K562 (cell line): Measurements from ENCODE around the gene DNAJB11. TPM values are rescaled to one million over a fixed set of nuclear protein-coding genes. Genes with fewer than 3 reads are reported as not detected.
A peak's percentile ranks its signal among the peaks of the same experiment; 100 is the strongest.

ENCODE experiments used
- ATAC-seq: fragments of 200-7000 bp; cut with Tn5 transposase; 3 replicates; pipeline ENCODE4 v1.9.1; 2020; ENCODE audit warnings: moderate library complexity
- BruUV-seq: library from RNA; stranded (reverse); fragments of 400-500 nt; replicated peaks from 2 replicates; lab custom pipeline; 2021; lab: Mats Ljungman, UMichigan
- CTCF ChIA-PET: fragments of 300-600 bp; formaldehyde crosslinking; extraction: SDS; loops from one replicate; lab custom pipeline; 2021; ENCODE audit warnings: low intra/inter-chr PET ratio; lab: Yijun Ruan, JAX
- POLR2A ChIA-PET: fragments of 300-600, 350-650 bp; sonication (Branson Sonifier 250); formaldehyde crosslinking; extraction: SDS; loops from one replicate; lab custom pipeline; 2021; ENCODE audit warnings: antibody characterized with exemption, inconsistent platforms; lab: Yijun Ruan, JAX
- DNase-seq, 4 experiments: peaks; one replicate each; pipeline versions ENCODE4 v3.0.0 to v3.0.0-alpha.2; 2011 to 2018; ENCODE audit warnings: low spot score in 3 of 4, mixed read lengths in 3 of 4; ENCODE audit errors: extremely low read depth in 1 of 4
- FAIRE-seq: peaks from 2 replicates; lab custom pipeline; 2011; peaks lifted over from hg19 to GRCh38; lab: Jason Lieb, UNC
- H2AFZ ChIP-seq: 2 replicates; pipeline ENCODE4 v1.6.0; 2011; ENCODE audit warnings: low read depth, low read length, control low read depth, inconsistent platforms
- H3K27ac ChIP-seq: fragments of 200-600 bp; 3 replicates; pipeline ENCODE4 v1.8.0; 2011; ENCODE audit warnings: low read depth, mild to moderate bottlenecking, control low read depth, inconsistent platforms, low read length, moderate library complexity, mixed read lengths; ENCODE audit errors: extremely low read depth
- H3K27me3 ChIP-seq, 2 experiments: fragments of 300-600 bp in 1 of 2; 2 replicates in 1 of 2; 3 replicates in 1 of 2; pipeline versions ENCODE4 v1.6.0 to v1.8.0; 2011; ENCODE audit warnings: inconsistent platforms in 2 of 2, low read length in 2 of 2, mild to moderate bottlenecking in 1 of 2, mixed read lengths in 1 of 2, moderate library complexity in 1 of 2; ENCODE audit not compliant: control insufficient read depth in 2 of 2, insufficient read depth in 2 of 2
- H3K36me3 ChIP-seq: fragments of 300-600 bp; 3 replicates; pipeline ENCODE4 v1.8.0; 2011; ENCODE audit warnings: mild to moderate bottlenecking, low read length, inconsistent platforms; ENCODE audit not compliant: control insufficient read depth, insufficient read depth
- H3K4me1 ChIP-seq, 2 experiments: fragments of 200-600 bp in 1 of 2; replicated peaks in 1 of 2; 2 replicates in 1 of 2; 3 replicates in 1 of 2; pipeline versions ENCODE4 v1.5.1 to v1.8.0; 2011; ENCODE audit warnings: inconsistent platforms in 2 of 2, low read length in 2 of 2, mild to moderate bottlenecking in 1 of 2, mixed read lengths in 1 of 2, moderate library complexity in 1 of 2; ENCODE audit not compliant: control insufficient read depth in 2 of 2, insufficient read depth in 2 of 2
- H3K4me2 ChIP-seq: 2 replicates; pipeline ENCODE4 v1.6.1; 2011; ENCODE audit warnings: low read length, control low read depth, inconsistent platforms, mixed read lengths; ENCODE audit not compliant: insufficient read depth
- H3K4me3 ChIP-seq: fragments of 200-600 bp; sonication (generic), shearing (Covaris generic); 2 replicates; pipeline ENCODE4 v1.5.1; 2016; ENCODE audit warnings: control low read depth, inconsistent platforms
- H3K79me2 ChIP-seq: fragments of 200-600 bp; 3 replicates; pipeline ENCODE4 v1.8.0; 2011; ENCODE audit warnings: low read length, inconsistent platforms; ENCODE audit not compliant: control insufficient read depth, insufficient read depth
- H3K9ac ChIP-seq, 2 experiments: 2 replicates each; pipeline versions ENCODE4 v1.6.0 to v1.6.1; 2011; ENCODE audit warnings: low read depth in 2 of 2, low read length in 2 of 2, control low read depth in 1 of 2, inconsistent platforms in 1 of 2, mild to moderate bottlenecking in 1 of 2, mixed read lengths in 1 of 2; ENCODE audit not compliant: insufficient read depth in 1 of 2
- H3K9me1 ChIP-seq: one replicate; pipeline ENCODE4 v1.6.0; 2011; ENCODE audit warnings: inconsistent platforms, mild to moderate bottlenecking, low read length, moderate library complexity; ENCODE audit not compliant: control insufficient read depth, insufficient read depth
- H3K9me3 ChIP-seq: replicated peaks from 2 replicates; pipeline ENCODE4 v1.5.1; 2011; ENCODE audit warnings: low read depth, low read length, inconsistent platforms; ENCODE audit not compliant: control insufficient read depth, insufficient read depth
- H4K20me1 ChIP-seq: replicated peaks from 2 replicates; pipeline ENCODE4 v1.6.1; 2011; ENCODE audit warnings: low read length, inconsistent platforms, mixed read lengths; ENCODE audit not compliant: control insufficient read depth, insufficient read depth
- BDP1 ChIP-seq: IDR thresholded peaks from 3 replicates; pipeline ENCODE4 v1.6.1; 2011; ENCODE audit not compliant: insufficient read length, insufficient read depth
- CBX1 ChIP-seq: sonication (generic); IDR thresholded peaks from 2 replicates; pipeline ENCODE4 v1.6.1; 2016; ENCODE audit warnings: antibody characterized with exemption, low read depth, mild to moderate bottlenecking
- ETV1 ChIP-seq: fragments of 450-650 bp; conservative IDR thresholded peaks from 2 replicates; pipeline ENCODE4 v1.6.1; 2016; ENCODE audit warnings: missing genetic modification characterization, control low read depth, low read depth, missing compliant biosample characterization
- HNRNPL ChIP-seq: fragments of 200-400 bp; formaldehyde crosslinking; IDR thresholded peaks from 2 replicates; pipeline ENCODE4 v1.6.1; 2017; ENCODE audit warnings: low read depth, mild to moderate bottlenecking, low read length
- NR2C2 ChIP-seq, 2 experiments: fragments of 200-800 bp in 1 of 2; sonication (Bioruptor generic) in 1 of 2; sonication (generic) in 1 of 2; formaldehyde crosslinking in 1 of 2; IDR thresholded peaks; 2 replicates each; pipeline versions ENCODE4 v1.6.1 to v1.8.0; 2016 to 2022; ENCODE audit warnings: mild to moderate bottlenecking in 1 of 2, missing compliant biosample characterization in 1 of 2, missing genetic modification characterization in 1 of 2, missing genetic modification reagents in 1 of 2
- RB1 ChIP-seq: fragments of 450-650 bp; IDR thresholded peaks from 2 replicates; pipeline ENCODE4 v1.6.1; 2017; ENCODE audit warnings: low read depth, mild to moderate bottlenecking
- SMARCA5 ChIP-seq: fragments of 450-650 bp; IDR thresholded peaks from 2 replicates; pipeline ENCODE4 v1.6.1; 2016
- THAP7 ChIP-seq: fragments of 250-450 bp; sonication (Bioruptor Pico); IDR thresholded peaks from 2 replicates; pipeline ENCODE4 v1.5.0; 2021
- ZBTB8A ChIP-seq: fragments of 450-650 bp; IDR thresholded peaks from 2 replicates; pipeline ENCODE4 v1.6.1; 2018; ENCODE audit warnings: mild to moderate bottlenecking, moderate library complexity; ENCODE audit not compliant: partially characterized antibody
- ZNF224 ChIP-seq: sonication (generic); formaldehyde crosslinking; IDR thresholded peaks from 2 replicates; pipeline ENCODE4 v1.8.0; 2022; ENCODE audit warnings: mild to moderate bottlenecking, missing genetic modification reagents
- ZNF41 ChIP-seq: fragments of 250-450 bp; sonication (Bioruptor Pico); conservative IDR thresholded peaks from 2 replicates; pipeline ENCODE4 v1.4.0; 2020; ENCODE audit warnings: mild to moderate bottlenecking
- ZNF518B ChIP-seq: fragments of 250-450 bp; sonication (Bioruptor Pico); IDR thresholded peaks from 2 replicates; pipeline ENCODE4 v1.5.0; 2021; ENCODE audit warnings: mild to moderate bottlenecking, moderate library complexity
- ZNF780A ChIP-seq: fragments of 250-450 bp; sonication (Bioruptor Pico); IDR thresholded peaks from 2 replicates; pipeline ENCODE4 v1.5.0; 2021; ENCODE audit warnings: mild to moderate bottlenecking
- WGBS: fragments of 100-300 bp; shearing (Covaris generic); methylation state at CpG from one replicate; pipeline ENCODE4 v1.1.6; 2016; ENCODE audit warnings: low coverage, mixed read lengths; ENCODE audit not compliant: insufficient coverage; ENCODE audit errors: missing lambda C conversion rate; 5-methylcytosine and 5-hydroxymethylcytosine counted together
- in situ Hi-C: fragments of 300-500 bp; cut with MboI; formaldehyde crosslinking; loops from 4 replicates; pipeline ENCODE4 v1.15.0; 2018; ENCODE audit warnings: inconsistent platforms, mixed read lengths
- intact Hi-C: fragments of 100-400 bp; cut with micrococcal nuclease; formaldehyde crosslinking; loops from 2 replicates; pipeline ENCODE4 v1.14.2; 2022
- polyA plus RNA-seq, 8 experiments: library from polyadenylated mRNA; depleted of rRNA in 4 of 8; stranded (reverse) in 5 of 8; unstranded in 3 of 8; fragments of >200 nt; fragmentation: Nextera tagmentation in 2 of 8; fragmentation: Illumina TruSeq in 1 of 8; extraction: Ambion mirVana in 2 of 8; extraction: Trizol in 1 of 8; gene quantifications; 2 replicates each; pipeline versions ENCODE4 v1.2.1 to v1.2.3, GENCODE V29; 2011 to 2014; ENCODE audit warnings: inconsistent platforms in 1 of 8, missing spikeins in 1 of 8
- total RNA-seq, 7 experiments: library from RNA; depleted of rRNA in 6 of 7; stranded (reverse); fragments of >200 nt in 6 of 7; fragmentation: Illumina TruSeq in 2 of 7; extraction: Trizol in 2 of 7; gene quantifications; 2 replicates each; pipeline versions ENCODE4 v1.2.1 to v1.2.3, GENCODE V29; 2011 to 2021; ENCODE audit warnings: low replicate concordance in 1 of 7

DNAJB11 gene
- total and polyA plus RNA-seq, 9 of the 15 experiments (the other 6 are each of a cell fraction or from before 2014, with no cell fraction given) = 14.8 to 74.7 (median 63.8) TPM

GRCh38 chr3:186566772-186567071, 3.8 kb upstream of the DNAJB11 start (continued):
- TF ChIP-seq ZBTB8A = no peak
- no peak for TF ChIP-seq BDP1
- TF ChIP-seq ETV1 (tag) = no peak
- TF ChIP-seq THAP7 = peak; percentile 40; the same call in 1 of the 2 replicates

GRCh38 chr3:186567072-186567921, 3.2 kb upstream of the DNAJB11 start, which contains the start of gene TBCCD1:
TBCCD1 (minus strand) TSS chr3:186567339; CDS start chr3:186564329, 3,010 bp downstream.
- intact Hi-C loops = no loop called here
- in situ Hi-C loops = no loop called here
- H3K4me3 ChIP-seq = peak within 1 kb of the TSS; percentile 73
- H3K79me2 ChIP-seq = peaks cover 67% of the 10 kb centered on the region
- ATAC-seq (peak; percentile 84), DNase-seq (peak; percentile 89 to 95 (median 90)), FAIRE-seq (peak; percentile 86)
- ChIA-PET POLR2A (interaction anchor here (0.6 to 5.7 kb wide), 6 partner anchors 11 to 365 kb away, joined by 3 to 64 read pairs (median 4); partner anchors contain the start of gene EIF4A2), CTCF (no interaction called here)
- no peaks in the 10 kb centered on the region for H3K9me3 ChIP-seq
- WGBS = under 1% methylated on average over 58 of the region's 66 CpGs
- no peaks in the 10 kb centered on the region for H4K20me1 ChIP-seq
- H3K27me3 ChIP-seq = no peaks in the 10 kb centered on the region
- H3K27ac ChIP-seq = peak within 1 kb of the TSS; percentile 90
- peaks cover 3 to 11% of the 10 kb centered on the region in 2 experiments; a peak in 4 of 5 replicates for H3K4me1 ChIP-seq
- peaks cover 26% of the 10 kb centered on the region; the same call in 1 of the 3 replicates for H3K36me3 ChIP-seq
- TSS peak; percentile 37 for BruUV-seq
- peak within 1 kb of the TSS; percentile 90 to 99 for H3K9ac ChIP-seq
- peak within 1 kb of the TSS; percentile 96 for H3K4me2 ChIP-seq
- peak within 1 kb of the TSS; percentile 98 for H2AFZ ChIP-seq
- H3K9me1 ChIP-seq = no peaks in the 10 kb centered on the region
- TF ChIP-seq ZNF224 (CRISPR knock-in tag) (no peak), HNRNPL (no peak), ZNF518B (no peak), RB1 (peak; percentile 93), CBX1 (peak; percentile 67; the same call in 1 of the 2 replicates), ZNF780A (CRISPR knock-in tag) (no peak), ZNF41 (no peak), NR2C2 (CRISPR knock-in tag; IDR thresholded peaks at IDR 0.05) (no peak), NR2C2 (tag; IDR thresholded peaks at IDR 0.05) (peak; percentile 75), SMARCA5 (no peak)
